Activated naive CD8-positive, alpha-beta T cell treated with anti-CD3 and anti-CD28 coated beads for 36 hours (primary cell): ENCODE measurements around the gene EFCC1. TPM values are rescaled to one million over a fixed set of nuclear protein-coding genes. Genes with fewer than 3 reads are reported as not detected.

ENCODE experiments used
- DNase-seq: peaks from one replicate; pipeline ENCODE4 v3.0.0; 2021
- H3K27ac Mint-ChIP-seq: one replicate; pipeline ENCODE4 v1.8.0; 2022; ENCODE audit warnings: mild to moderate bottlenecking, moderate library complexity, mixed read lengths
- H3K27me3 Mint-ChIP-seq: one replicate; pipeline ENCODE4 v1.8.0; 2022; ENCODE audit warnings: mild to moderate bottlenecking, mixed read lengths
- H3K36me3 Mint-ChIP-seq: one replicate; pipeline ENCODE4 v1.8.0; 2021; ENCODE audit warnings: mild to moderate bottlenecking, mixed read lengths
- H3K4me1 Mint-ChIP-seq: one replicate; pipeline ENCODE4 v1.8.0; 2021; ENCODE audit warnings: mixed read lengths
- H3K4me3 Mint-ChIP-seq: one replicate; pipeline ENCODE4 v1.8.0; 2022; ENCODE audit warnings: mild to moderate bottlenecking, moderate library complexity, mixed read lengths
- H3K9me3 Mint-ChIP-seq: one replicate; pipeline ENCODE4 v1.8.0; 2022; ENCODE audit warnings: mixed read lengths
- total RNA-seq, 2 experiments: library from RNA; stranded (reverse); gene quantifications; one replicate each; pipeline ENCODE4 v1.2.3, GENCODE V29; 2021

EFCC1 gene
- total RNA-seq, result under 1 TPM; 0.18 to 0.45 TPM

GRCh38 chr3:129001101-129001805 is at the start of gene EFCC1:
Gene EFCC1, plus strand, starts transcription at chr3:129001304. Its CDS starts 325 bp downstream, at chr3:129001629.
- H3K27ac Mint-ChIP-seq, result no peak within 1 kb of the TSS

GRCh38 chr3:128956440-128956839 is 44.7 kb upstream of the EFCC1 start:
- Mint-ChIP-seq H3K36me3 (no peaks in the 10 kb centered on the region), H3K27ac (no peak overlapping the region), H3K4me1 (no peaks in the 10 kb centered on the region)

More at GRCh38 chr3:129001101-129001805, at the start of gene EFCC1:
- Mint-ChIP-seq H3K27me3 (peaks cover 31% of the 10 kb centered on the region), H3K4me1 (peaks cover 47% of the 10 kb centered on the region), H3K9me3 (no peaks in the 10 kb centered on the region), H3K36me3 (no peaks in the 10 kb centered on the region), H3K4me3 (peak within 1 kb of the TSS; percentile 70)
- DNase-seq, result peak; percentile 45

GRCh38 chr3:128965280-128965679 is 35.8 kb upstream of the EFCC1 start:
- Mint-ChIP-seq H3K36me3 (no peaks in the 10 kb centered on the region), H3K9me3 (no peaks in the 10 kb centered on the region), H3K4me1 (peaks cover 4% of the 10 kb centered on the region), H3K4me3 (no peak overlapping the region), H3K27ac (no peak overlapping the region), H3K27me3 (no peaks in the 10 kb centered on the region)
- DNase-seq, result no peak

More at GRCh38 chr3:128956440-128956839, 44.7 kb upstream of the EFCC1 start:
- Mint-ChIP-seq H3K27me3 (no peaks in the 10 kb centered on the region), H3K9me3 (peaks cover 3% of the 10 kb centered on the region), H3K4me3 (no peak overlapping the region)
- DNase-seq, result no peak

- no peak overlapping the region for H3K27ac Mint-ChIP-seq
- H3K4me1 Mint-ChIP-seq, result peaks cover 4% of the 10 kb centered on the region
- H3K4me3 Mint-ChIP-seq, result no peak overlapping the region
- no peaks in the 10 kb centered on the region for H3K36me3 Mint-ChIP-seq
- H3K9me3 Mint-ChIP-seq, result no peaks in the 10 kb centered on the region
- DNase-seq, result no peak
- H3K27me3 Mint-ChIP-seq, result no peaks in the 10 kb centered on the region
Observed at GRCh38 chr3:128965818-128966217, 35.3 kb upstream of the EFCC1 start.

- Mint-ChIP-seq H3K27ac (no peak overlapping the region), H3K27me3 (no peaks in the 10 kb centered on the region), H3K36me3 (no peaks in the 10 kb centered on the region), H3K4me3 (no peak overlapping the region), H3K4me1 (peaks cover 4% of the 10 kb centered on the region), H3K9me3 (no peaks in the 10 kb centered on the region)
- no peak for DNase-seq
Observed at GRCh38 chr3:128967748-128968355, 33.3 kb upstream of the EFCC1 start.

GRCh38 chr3:128969993-128970739 is 30.9 kb upstream of the EFCC1 start:
- no peaks in the 10 kb centered on the region for H3K9me3 Mint-ChIP-seq
- H3K27ac Mint-ChIP-seq, result no peak overlapping the region
- no peaks in the 10 kb centered on the region for H3K27me3 Mint-ChIP-seq
- H3K36me3 Mint-ChIP-seq, result no peaks in the 10 kb centered on the region
- peak; percentile 56 for DNase-seq
- peaks cover 4% of the 10 kb centered on the region for H3K4me1 Mint-ChIP-seq
- H3K4me3 Mint-ChIP-seq, result no peak overlapping the region

GRCh38 chr3:128970740-128971047 is 30.4 kb upstream of the EFCC1 start:
- H3K4me3 Mint-ChIP-seq, result no peak overlapping the region
- no peaks in the 10 kb centered on the region for H3K36me3 Mint-ChIP-seq
- H3K4me1 Mint-ChIP-seq, result peaks cover 4% of the 10 kb centered on the region
- no peaks in the 10 kb centered on the region for H3K9me3 Mint-ChIP-seq
- H3K27ac Mint-ChIP-seq, result no peak overlapping the region
- DNase-seq, result no peak
- no peaks in the 10 kb centered on the region for H3K27me3 Mint-ChIP-seq

- H3K9me3 Mint-ChIP-seq, result no peaks in the 10 kb centered on the region
- H3K4me3 Mint-ChIP-seq, result no peak overlapping the region
- no peaks in the 10 kb centered on the region for H3K36me3 Mint-ChIP-seq
- H3K27me3 Mint-ChIP-seq, result no peaks in the 10 kb centered on the region
- no peak for DNase-seq
- H3K4me1 Mint-ChIP-seq, result peaks cover 4% of the 10 kb centered on the region
- H3K27ac Mint-ChIP-seq, result no peak overlapping the region
Observed at GRCh38 chr3:128971421-128972100, 29.5 kb upstream of the EFCC1 start.

GRCh38 chr3:128973988-128974564 is 27.0 kb upstream of the EFCC1 start:
- no peak for DNase-seq
- H3K27ac Mint-ChIP-seq, result no peak overlapping the region
- no peaks in the 10 kb centered on the region for H3K9me3 Mint-ChIP-seq
- H3K27me3 Mint-ChIP-seq, result no peaks in the 10 kb centered on the region
- no peak overlapping the region for H3K4me3 Mint-ChIP-seq
- no peaks in the 10 kb centered on the region for H3K36me3 Mint-ChIP-seq
- H3K4me1 Mint-ChIP-seq, result peaks cover 4% of the 10 kb centered on the region

GRCh38 chr3:128975276-128975675 is 25.8 kb upstream of the EFCC1 start:
- Mint-ChIP-seq H3K27ac (no peak overlapping the region), H3K9me3 (no peaks in the 10 kb centered on the region)

GRCh38 chr3:128983293-128984069 is 17.6 kb upstream of the EFCC1 start:
- Mint-ChIP-seq H3K27ac (no peak overlapping the region), H3K9me3 (no peaks in the 10 kb centered on the region), H3K27me3 (no peaks in the 10 kb centered on the region), H3K4me1 (no peaks in the 10 kb centered on the region), H3K36me3 (no peaks in the 10 kb centered on the region), H3K4me3 (no peak overlapping the region)
- DNase-seq, result no peak

More at GRCh38 chr3:128975276-128975675, 25.8 kb upstream of the EFCC1 start:
- Mint-ChIP-seq H3K27me3 (no peaks in the 10 kb centered on the region), H3K36me3 (no peaks in the 10 kb centered on the region), H3K4me3 (no peak overlapping the region), H3K4me1 (no peaks in the 10 kb centered on the region)
- no peak for DNase-seq

- Mint-ChIP-seq H3K9me3 (no peaks in the 10 kb centered on the region), H3K36me3 (no peaks in the 10 kb centered on the region), H3K4me1 (no peaks in the 10 kb centered on the region), H3K4me3 (no peak overlapping the region), H3K27me3 (no peaks in the 10 kb centered on the region), H3K27ac (no peak overlapping the region)
- no peak for DNase-seq
Observed at GRCh38 chr3:128984596-128984995, 16.5 kb upstream of the EFCC1 start.

- Mint-ChIP-seq H3K36me3 (no peaks in the 10 kb centered on the region), H3K4me1 (no peaks in the 10 kb centered on the region), H3K4me3 (no peak overlapping the region), H3K27ac (no peak overlapping the region), H3K9me3 (no peaks in the 10 kb centered on the region), H3K27me3 (no peaks in the 10 kb centered on the region)
- DNase-seq, result no peak
Observed at GRCh38 chr3:128987302-128988100, 13.6 kb upstream of the EFCC1 start.

- no peaks in the 10 kb centered on the region for H3K27me3 Mint-ChIP-seq
- no peak for DNase-seq
Observed at GRCh38 chr3:128988286-128988685, 12.8 kb upstream of the EFCC1 start.

More at GRCh38 chr3:128988286-128988685, 12.8 kb upstream of the EFCC1 start:
- Mint-ChIP-seq H3K4me3 (no peak overlapping the region), H3K9me3 (no peaks in the 10 kb centered on the region), H3K36me3 (no peaks in the 10 kb centered on the region), H3K4me1 (peaks cover under 1% of the 10 kb centered on the region), H3K27ac (no peak overlapping the region)
